K562 (cell line): ENCODE measurements around the gene SH3BGRL2.

Experiments
- BDP1 ChIP-seq: IDR thresholded peaks from 3 replicates; pipeline ENCODE4 v1.6.1; 2011; ENCODE audit not compliant: insufficient read length, insufficient read depth
- EHMT2 ChIP-seq: fragments of 450-650 bp; IDR thresholded peaks from 2 replicates; pipeline ENCODE4 v1.6.1; 2018; ENCODE audit warnings: antibody characterized with exemption
- SRF ChIP-seq, 2 experiments: fragments of 250-450, 450-650 bp in 1 of 2; sonication (Bioruptor Pico) in 1 of 2; sonication (generic) in 1 of 2; formaldehyde crosslinking; IDR thresholded peaks; 2 replicates each; pipeline versions ENCODE4 v1.5.0 to v1.5.1; 2020 to 2022; ENCODE audit warnings: mild to moderate bottlenecking in 1 of 2, missing genetic modification reagents in 1 of 2
- ZC3H4 ChIP-seq: sonication (generic); formaldehyde crosslinking; IDR thresholded peaks from 2 replicates; pipeline ENCODE4 v1.9.0; 2021; ENCODE audit warnings: missing genetic modification reagents, borderline replicate concordance
- ZKSCAN1 ChIP-seq: fragments of 150-350 bp; IDR thresholded peaks from 2 replicates; pipeline ENCODE4 v1.6.1; 2016; ENCODE audit warnings: low read depth, low read length
- ZNF23 ChIP-seq: fragments of 250-450 bp; sonication (Bioruptor Pico); IDR thresholded peaks from 2 replicates; pipeline ENCODE4 v1.4.0; 2020; ENCODE audit warnings: mild to moderate bottlenecking
- ZNF232 ChIP-seq: sonication (generic); formaldehyde crosslinking; IDR thresholded peaks from 2 replicates; pipeline ENCODE4 v1.8.0; 2022; ENCODE audit warnings: mild to moderate bottlenecking, missing genetic modification reagents
- TF ChIP-seq, protein P1 (sequence below), 3 experiments: IDR thresholded peaks in 2 of 3; conservative IDR thresholded peaks in 1 of 3; 2 replicates each; pipeline ENCODE4 v1.5.1; 2011 to 2012; ENCODE audit warnings: low read length in 3 of 3, mild to moderate bottlenecking in 3 of 3, control low read depth in 2 of 3, improper control_type of control experiment in 1 of 3, inconsistent platforms in 1 of 3, low read depth in 1 of 3, mixed read lengths in 1 of 3, moderate library complexity in 1 of 3; ENCODE audit not compliant: insufficient read depth in 2 of 3
- TF ChIP-seq, protein P2 (sequence below): fragments of 450-650 bp; IDR thresholded peaks from 2 replicates; pipeline ENCODE4 v1.6.1; 2018; ENCODE audit not compliant: partially characterized antibody

DNA sequence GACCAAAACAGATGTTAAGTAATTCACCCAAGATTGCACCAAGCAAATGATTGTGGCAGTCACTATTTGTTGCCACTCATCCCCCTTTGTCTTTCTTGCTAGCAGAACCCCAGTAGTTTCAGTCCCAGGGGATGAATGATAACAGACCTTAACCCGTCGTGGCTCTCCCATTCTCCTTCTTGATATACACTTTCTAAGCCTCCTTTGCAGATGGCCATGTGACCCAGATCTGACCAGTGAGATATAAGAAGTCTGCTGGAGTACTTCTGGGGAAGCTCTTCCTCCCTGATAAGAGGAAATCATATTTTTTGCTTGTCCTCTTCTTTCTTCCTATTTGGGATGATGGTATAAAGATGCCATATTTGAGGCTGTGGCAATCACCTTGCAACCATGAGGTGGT is 9.6 kb upstream of the SH3BGRL2 start:
- TF ChIP-seq ZNF23 (CRISPR knock-in tag) (no peak), SRF (CRISPR knock-in tag; IDR thresholded peaks at IDR 0.05) (no peak; a peak in 1 of 4 replicates), BDP1 (no peak), EHMT2 (no peak), ZC3H4 (no peak), ZNF232 (no peak), ZKSCAN1 (no peak)
- TF ChIP-seq, protein P1, sequence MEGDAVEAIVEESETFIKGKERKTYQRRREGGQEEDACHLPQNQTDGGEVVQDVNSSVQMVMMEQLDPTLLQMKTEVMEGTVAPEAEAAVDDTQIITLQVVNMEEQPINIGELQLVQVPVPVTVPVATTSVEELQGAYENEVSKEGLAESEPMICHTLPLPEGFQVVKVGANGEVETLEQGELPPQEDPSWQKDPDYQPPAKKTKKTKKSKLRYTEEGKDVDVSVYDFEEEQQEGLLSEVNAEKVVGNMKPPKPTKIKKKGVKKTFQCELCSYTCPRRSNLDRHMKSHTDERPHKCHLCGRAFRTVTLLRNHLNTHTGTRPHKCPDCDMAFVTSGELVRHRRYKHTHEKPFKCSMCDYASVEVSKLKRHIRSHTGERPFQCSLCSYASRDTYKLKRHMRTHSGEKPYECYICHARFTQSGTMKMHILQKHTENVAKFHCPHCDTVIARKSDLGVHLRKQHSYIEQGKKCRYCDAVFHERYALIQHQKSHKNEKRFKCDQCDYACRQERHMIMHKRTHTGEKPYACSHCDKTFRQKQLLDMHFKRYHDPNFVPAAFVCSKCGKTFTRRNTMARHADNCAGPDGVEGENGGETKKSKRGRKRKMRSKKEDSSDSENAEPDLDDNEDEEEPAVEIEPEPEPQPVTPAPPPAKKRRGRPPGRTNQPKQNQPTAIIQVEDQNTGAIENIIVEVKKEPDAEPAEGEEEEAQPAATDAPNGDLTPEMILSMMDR (IDR thresholded peaks at IDR 0.05 in 2 of 3, conservative IDR thresholded peaks at IDR 0.05 in 1 of 3; ENCODE audit: insufficient read depth in 2 of 3, low read depth in 1 of 3, low read length in 3 of 3) = no peak
- TF ChIP-seq, protein P2, sequence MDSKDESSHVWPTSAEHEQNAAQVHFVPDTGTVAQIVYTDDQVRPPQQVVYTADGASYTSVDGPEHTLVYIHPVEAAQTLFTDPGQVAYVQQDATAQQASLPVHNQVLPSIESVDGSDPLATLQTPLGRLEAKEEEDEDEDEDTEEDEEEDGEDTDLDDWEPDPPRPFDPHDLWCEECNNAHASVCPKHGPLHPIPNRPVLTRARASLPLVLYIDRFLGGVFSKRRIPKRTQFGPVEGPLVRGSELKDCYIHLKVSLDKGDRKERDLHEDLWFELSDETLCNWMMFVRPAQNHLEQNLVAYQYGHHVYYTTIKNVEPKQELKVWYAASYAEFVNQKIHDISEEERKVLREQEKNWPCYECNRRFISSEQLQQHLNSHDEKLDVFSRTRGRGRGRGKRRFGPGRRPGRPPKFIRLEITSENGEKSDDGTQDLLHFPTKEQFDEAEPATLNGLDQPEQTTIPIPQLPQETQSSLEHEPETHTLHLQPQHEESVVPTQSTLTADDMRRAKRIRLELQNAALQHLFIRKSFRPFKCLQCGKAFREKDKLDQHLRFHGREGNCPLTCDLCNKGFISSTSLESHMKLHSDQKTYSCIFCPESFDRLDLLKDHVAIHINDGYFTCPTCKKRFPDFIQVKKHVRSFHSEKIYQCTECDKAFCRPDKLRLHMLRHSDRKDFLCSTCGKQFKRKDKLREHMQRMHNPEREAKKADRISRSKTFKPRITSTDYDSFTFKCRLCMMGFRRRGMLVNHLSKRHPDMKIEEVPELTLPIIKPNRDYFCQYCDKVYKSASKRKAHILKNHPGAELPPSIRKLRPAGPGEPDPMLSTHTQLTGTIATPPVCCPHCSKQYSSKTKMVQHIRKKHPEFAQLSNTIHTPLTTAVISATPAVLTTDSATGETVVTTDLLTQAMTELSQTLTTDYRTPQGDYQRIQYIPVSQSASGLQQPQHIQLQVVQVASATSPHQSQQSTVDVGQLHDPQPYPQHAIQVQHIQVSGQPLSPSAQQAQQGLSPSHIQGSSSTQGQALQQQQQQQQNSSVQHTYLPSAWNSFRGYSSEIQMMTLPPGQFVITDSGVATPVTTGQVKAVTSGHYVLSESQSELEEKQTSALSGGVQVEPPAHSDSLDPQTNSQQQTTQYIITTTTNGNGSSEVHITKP = no peak
